Upper lobe of left lung (tissue), 6 donors: ENCODE results near the gene DIO3. TPM values are rescaled to one million over a fixed set of nuclear protein-coding genes. Genes with fewer than 3 reads are reported as not detected.

Experiments used
- ATAC-seq, 2 donors: fragments of 200-7000 bp; cut with Tn5 transposase; one replicate each; pipeline ENCODE4 v1.9.1; 2022; ENCODE audit warnings: mild to moderate bottlenecking in 2 of 2, moderate library complexity in 2 of 2; ENCODE audit not compliant: low FRiP score in 2 of 2
- DNase-seq, 2 donors: peaks; one replicate each; pipeline ENCODE4 v3.0.0-alpha.2; 2019 to 2020
- H3K27ac ChIP-seq, 4 donors: fragments of 200-600 bp; sonication (generic); one replicate each; pipeline ENCODE4 v1.5.1; 2016 to 2019
- H3K27me3 ChIP-seq, 4 donors: fragments of 200-600 bp; sonication (generic); one replicate each; pipeline ENCODE4 v1.5.1; 2017 to 2019
- H3K36me3 ChIP-seq, 4 donors: fragments of 200-600 bp; sonication (generic); one replicate each; pipeline ENCODE4 v1.5.1; 2016 to 2019
- H3K4me1 ChIP-seq, 4 donors: fragments of 200-600 bp; sonication (generic); one replicate each; pipeline ENCODE4 v1.5.1; 2018 to 2019
- H3K4me3 ChIP-seq, 4 donors: fragments of 200-600 bp; sonication (generic); one replicate each; pipeline ENCODE4 v1.5.1; 2017 to 2019; ENCODE audit warnings: mild to moderate bottlenecking in 2 of 4, moderate library complexity in 1 of 4
- H3K9me3 ChIP-seq, 4 donors: fragments of 200-600 bp; sonication (generic); one replicate each; pipeline ENCODE4 v1.5.1; 2018 to 2019
- EP300 ChIP-seq, 4 donors: sonication (generic); formaldehyde crosslinking; IDR thresholded peaks; one replicate each; pipeline ENCODE4 v1.5.1; 2017; ENCODE audit warnings: antibody characterized with exemption in 4 of 4, control low read depth in 2 of 4
- POLR2A ChIP-seq, 4 donors: fragments of 450-650 bp; IDR thresholded peaks; one replicate each; pipeline ENCODE4 v1.5.1; 2016 to 2017; ENCODE audit warnings: antibody characterized with exemption in 4 of 4, mild to moderate bottlenecking in 2 of 4
- POLR2AphosphoS5 ChIP-seq, 2 donors: sonication (generic); formaldehyde crosslinking; IDR thresholded peaks; one replicate each; pipeline ENCODE4 v1.5.1; 2017; ENCODE audit warnings: antibody characterized with exemption in 2 of 2
- WGBS, 2 donors: methylation state at CpG; one replicate each; pipeline ENCODE4 v1.1.5; 2017 to 2018; 5-methylcytosine and 5-hydroxymethylcytosine counted together
- total RNA-seq, 6 donors: library from RNA; depleted of rRNA in 4 of 6; stranded (reverse); fragments of >200 nt in 4 of 6; gene quantifications; one replicate each; pipeline versions ENCODE4 v1.1.0 to v1.2.1, GENCODE V29; 2016 to 2021
- TF ChIP-seq, protein P1 (sequence below), 6 experiments: fragments of 450-650 bp in 4 of 6; fragments of 200-600 bp in 2 of 6; sonication (generic) in 2 of 6; IDR thresholded peaks; one replicate each; pipeline ENCODE4 v1.5.1; 2016 to 2019; ENCODE audit warnings: antibody characterized with exemption in 6 of 6
- donor health status: DM: no; HTN: no; CAD: no; lungs with moderate emphysema.
- donor health status: DM: no; HTN: yes; CAD: no; lungs with severe emphysema.

Gene DIO3
- total RNA-seq, 6 donors from 2014 or later = 0.30 to 3.6 (median 1.9) TPM

DNA sequence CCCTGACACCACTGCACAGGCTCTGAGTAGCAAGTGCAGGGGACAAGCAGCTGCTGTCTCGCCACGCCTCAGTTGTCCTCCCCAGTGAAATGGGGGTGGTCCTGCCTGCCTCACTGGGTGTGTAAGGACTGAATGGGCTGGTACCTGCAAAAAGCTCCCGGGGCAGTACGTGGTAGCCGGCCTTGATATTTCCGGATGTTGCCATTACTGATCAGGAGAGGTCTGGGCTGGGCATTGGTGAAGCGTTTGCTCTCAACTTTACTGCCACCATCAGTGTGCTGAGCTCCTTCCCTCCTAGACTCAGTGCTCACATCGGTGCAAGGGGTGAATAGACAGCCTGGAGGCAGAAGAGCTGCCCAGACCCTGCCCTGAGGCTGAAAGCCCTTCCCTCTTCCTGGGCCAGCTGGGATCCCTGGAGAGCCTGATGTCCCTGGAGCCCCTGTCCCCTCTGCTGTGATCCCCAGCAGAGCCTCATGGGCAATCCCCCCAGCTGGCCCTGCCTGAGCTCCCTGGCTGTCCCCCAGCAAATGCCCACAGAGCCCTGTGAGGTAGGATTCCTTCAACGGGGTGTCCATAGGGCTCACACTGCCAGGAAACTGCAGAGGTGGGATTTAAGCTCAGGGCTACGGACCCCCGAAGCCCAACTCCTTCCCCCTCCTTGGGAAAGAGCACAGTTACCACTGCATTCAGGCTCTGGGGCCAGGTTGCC lies 18.2 kb downstream of the DIO3 start:
- Histone ChIP-seq H3K36me3 (no peaks in the 10 kb centered on the region), H3K4me3 (no peak overlapping the region), H3K9me3 (no peaks in the 10 kb centered on the region), H3K27me3 (no peaks in the 10 kb centered on the region), H3K4me1 (peaks cover 0 to 8% (median 0%) of the 10 kb centered on the region in 4 donors), H3K27ac (no peak overlapping the region)
- TF ChIP-seq POLR2AphosphoS5 (IDR thresholded peaks at IDR 0.05) (no peak), EP300 (IDR thresholded peaks at IDR 0.05) (no peak), POLR2A (IDR thresholded peaks at IDR 0.05) (no peak)
- TF ChIP-seq, protein P1, sequence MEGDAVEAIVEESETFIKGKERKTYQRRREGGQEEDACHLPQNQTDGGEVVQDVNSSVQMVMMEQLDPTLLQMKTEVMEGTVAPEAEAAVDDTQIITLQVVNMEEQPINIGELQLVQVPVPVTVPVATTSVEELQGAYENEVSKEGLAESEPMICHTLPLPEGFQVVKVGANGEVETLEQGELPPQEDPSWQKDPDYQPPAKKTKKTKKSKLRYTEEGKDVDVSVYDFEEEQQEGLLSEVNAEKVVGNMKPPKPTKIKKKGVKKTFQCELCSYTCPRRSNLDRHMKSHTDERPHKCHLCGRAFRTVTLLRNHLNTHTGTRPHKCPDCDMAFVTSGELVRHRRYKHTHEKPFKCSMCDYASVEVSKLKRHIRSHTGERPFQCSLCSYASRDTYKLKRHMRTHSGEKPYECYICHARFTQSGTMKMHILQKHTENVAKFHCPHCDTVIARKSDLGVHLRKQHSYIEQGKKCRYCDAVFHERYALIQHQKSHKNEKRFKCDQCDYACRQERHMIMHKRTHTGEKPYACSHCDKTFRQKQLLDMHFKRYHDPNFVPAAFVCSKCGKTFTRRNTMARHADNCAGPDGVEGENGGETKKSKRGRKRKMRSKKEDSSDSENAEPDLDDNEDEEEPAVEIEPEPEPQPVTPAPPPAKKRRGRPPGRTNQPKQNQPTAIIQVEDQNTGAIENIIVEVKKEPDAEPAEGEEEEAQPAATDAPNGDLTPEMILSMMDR (IDR thresholded peaks at IDR 0.05) = no peak
- ATAC-seq = peak in 1 of 2 donors; percentile 4
- DNase-seq = no peak
- 85 to 89% methylated on average over 3 to 11 of the region's 11 CpGs for WGBS, 2 donors

DNA sequence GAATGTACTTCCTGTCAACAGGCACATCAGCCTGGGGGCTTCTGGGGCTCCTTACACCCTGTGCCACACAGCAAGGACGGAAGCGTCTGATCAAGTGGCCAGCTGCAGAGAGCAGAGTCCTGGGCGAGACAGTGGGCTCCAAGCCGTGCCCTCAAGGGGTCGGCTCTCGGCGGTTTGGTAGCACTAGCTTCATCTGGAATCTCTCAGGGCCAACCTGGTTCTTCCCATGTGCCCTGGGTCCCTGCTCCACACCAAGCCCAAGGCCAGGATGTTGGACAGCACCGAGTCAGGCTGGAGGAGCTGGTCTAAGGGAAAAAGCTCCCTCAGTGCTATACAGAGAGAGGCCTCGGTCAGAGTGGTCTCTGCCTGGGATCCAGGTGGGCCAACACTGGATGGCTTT lies 20.5 kb downstream of the DIO3 start:
- Histone ChIP-seq H3K27ac (no peak overlapping the region), H3K4me3 (no peak overlapping the region), H3K36me3 (no peaks in the 10 kb centered on the region), H3K4me1 (peaks cover 0 to 8% (median 0%) of the 10 kb centered on the region in 4 donors), H3K27me3 (no peaks in the 10 kb centered on the region), H3K9me3 (no peaks in the 10 kb centered on the region)
- ATAC-seq (no peak), DNase-seq (peak in 1 of 2 donors; percentile 26)
- TF ChIP-seq POLR2A (IDR thresholded peaks at IDR 0.05) (no peak), EP300 (IDR thresholded peaks at IDR 0.05) (no peak), POLR2AphosphoS5 (IDR thresholded peaks at IDR 0.05) (no peak)
- TF ChIP-seq, protein P1 (IDR thresholded peaks at IDR 0.05) = no peak
- WGBS, 2 donors = 79 to 90% methylated on average over 9 of the region's 9 CpGs

DNA sequence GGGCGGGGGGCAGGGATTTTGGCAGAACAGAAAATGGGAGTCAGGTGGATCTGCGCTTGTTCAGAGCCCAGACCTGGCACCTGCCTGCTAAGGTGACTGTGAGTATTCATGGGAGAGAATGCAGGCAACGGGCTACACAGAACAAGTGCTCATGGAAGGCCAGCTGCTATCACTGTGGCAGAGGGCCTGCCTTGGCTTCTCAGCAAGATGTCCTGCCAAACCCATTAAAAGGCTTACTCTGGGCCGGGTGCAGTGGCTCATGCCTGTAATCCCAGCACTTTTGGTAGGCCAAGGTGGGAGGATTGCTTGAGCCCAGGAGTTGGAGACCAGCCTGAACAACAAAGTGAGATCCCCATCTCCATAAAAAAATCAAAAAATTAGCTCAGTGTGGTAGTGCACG lies 21.0 kb downstream of the DIO3 start:
- WGBS, 2 donors = 84% methylated on average over 5 of the region's 5 CpGs
- Histone ChIP-seq H3K27ac (no peak overlapping the region), H3K4me1 (peaks cover 0 to 8% (median 0%) of the 10 kb centered on the region in 4 donors), H3K4me3 (no peak overlapping the region), H3K27me3 (no peaks in the 10 kb centered on the region), H3K9me3 (no peaks in the 10 kb centered on the region), H3K36me3 (no peaks in the 10 kb centered on the region)
- DNase-seq (no peak), ATAC-seq (no peak)
- TF ChIP-seq POLR2A (IDR thresholded peaks at IDR 0.05) (no peak), POLR2AphosphoS5 (IDR thresholded peaks at IDR 0.05) (no peak), EP300 (IDR thresholded peaks at IDR 0.05) (no peak)
- TF ChIP-seq, protein P1 (IDR thresholded peaks at IDR 0.05) = no peak

DNA sequence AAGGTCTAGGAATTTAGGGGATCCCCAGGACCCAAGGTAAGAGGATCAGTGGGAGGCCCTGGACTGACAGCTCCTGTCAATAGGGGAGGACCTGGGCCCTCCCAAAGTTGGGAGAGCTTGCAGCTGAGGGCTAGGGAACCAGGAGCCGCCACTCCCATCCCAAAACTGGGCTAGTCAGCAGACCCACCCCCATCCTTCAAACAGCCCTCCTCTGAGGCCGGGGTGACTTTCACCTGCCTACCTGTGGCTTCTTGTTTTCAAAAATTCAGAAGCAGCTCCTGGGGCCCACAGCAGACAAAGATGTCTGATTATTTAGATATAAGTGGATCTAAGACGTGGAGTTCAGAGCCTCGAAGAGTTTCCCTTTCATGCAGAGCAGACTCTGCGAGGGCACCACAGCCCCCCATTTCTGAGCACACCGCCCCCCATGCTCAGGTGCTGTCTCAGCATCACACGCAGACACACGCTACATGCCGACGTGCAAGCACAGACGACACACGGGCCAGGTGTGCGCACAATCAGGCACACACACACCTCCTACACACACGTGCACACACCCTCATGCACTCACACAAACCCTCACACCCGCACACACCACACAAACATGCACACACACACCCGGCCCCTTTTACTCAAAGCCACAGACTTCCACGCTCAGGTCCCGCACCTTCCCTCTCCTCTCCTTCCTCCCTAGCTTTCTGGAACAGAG lies 21.9 kb downstream of the DIO3 start:
- peaks cover 0 to 7% (median 0%) of the 10 kb centered on the region in 4 donors for H3K4me1 ChIP-seq
- H3K27ac ChIP-seq = no peak overlapping the region
- H3K36me3 ChIP-seq = no peaks in the 10 kb centered on the region
- DNase-seq (peak in 1 of 2 donors; percentile 44), ATAC-seq (no peak)
- WGBS, 2 donors = 88 to 89% methylated on average over 17 to 18 of the region's 18 CpGs
- H3K4me3 ChIP-seq = no peak overlapping the region
- TF ChIP-seq, protein P1 (IDR thresholded peaks at IDR 0.05) = no peak
- TF ChIP-seq POLR2AphosphoS5 (IDR thresholded peaks at IDR 0.05) = no peak
- TF ChIP-seq POLR2A (IDR thresholded peaks at IDR 0.05) = no peak
- no peak for TF ChIP-seq EP300 (IDR thresholded peaks at IDR 0.05)
- no peaks in the 10 kb centered on the region for H3K27me3 ChIP-seq
- H3K9me3 ChIP-seq = no peaks in the 10 kb centered on the region
